Naive thymus-derived CD8-positive, alpha-beta T cell (primary cell): ENCODE results near the gene AS3MT. TPM values are rescaled to one million over a fixed set of nuclear protein-coding genes. Genes with fewer than 3 reads are reported as not detected.
A peak's percentile ranks its signal among the peaks of the same experiment; 100 is the strongest.

Experiments used
- ATAC-seq, 2 donors: fragments of 150-1000 bp; cut with Tn5 transposase in 1 of 2; sonication (Bioruptor Pico), chemical (Tn5 transposase) in 1 of 2; 1 replicate in 1 of 2; 2 replicates in 1 of 2; pipeline ENCODE4 v1.10.0; 2021; ENCODE audit warnings: mild to moderate bottlenecking in 2 of 2, moderate library complexity in 2 of 2
- POLR2A ChIA-PET: fragments of 350-600 bp; sonication (Branson Sonifier 250); formaldehyde crosslinking; loops from one replicate; lab custom pipeline; 2021; ENCODE audit warnings: antibody characterized with exemption; lab: Charles Lee
- DNase-seq, 10 donors: peaks; one replicate each; pipeline versions ENCODE4 v3.0.0 to v3.0.0-alpha.2; 2020 to 2022
- H3K27ac Mint-ChIP-seq, 10 donors: one replicate each; pipeline ENCODE4 v1.8.0; 2020 to 2022; ENCODE audit warnings: mild to moderate bottlenecking in 10 of 10, mixed read lengths in 10 of 10, moderate library complexity in 4 of 10, inconsistent platforms in 1 of 10
- H3K27me3 Mint-ChIP-seq, 5 donors: one replicate each; pipeline ENCODE4 v1.8.0; 2021 to 2022; ENCODE audit warnings: mixed read lengths in 5 of 5
- H3K36me3 Mint-ChIP-seq, 3 donors: one replicate each; pipeline ENCODE4 v1.8.0; 2020 to 2022; ENCODE audit warnings: mixed read lengths in 3 of 3, mild to moderate bottlenecking in 2 of 3, inconsistent platforms in 1 of 3
- H3K4me1 Mint-ChIP-seq, 4 donors: one replicate each; pipeline ENCODE4 v1.8.0; 2021 to 2022; ENCODE audit warnings: mixed read lengths in 4 of 4
- H3K4me3 Mint-ChIP-seq, 10 donors: one replicate each; pipeline ENCODE4 v1.8.0; 2020 to 2022; ENCODE audit warnings: mild to moderate bottlenecking in 10 of 10, mixed read lengths in 10 of 10, moderate library complexity in 6 of 10, inconsistent platforms in 1 of 10
- H3K9me3 Mint-ChIP-seq, 9 donors: one replicate each; pipeline ENCODE4 v1.8.0; 2020 to 2022; ENCODE audit warnings: mixed read lengths in 9 of 9, mild to moderate bottlenecking in 3 of 9, inconsistent platforms in 1 of 9, moderate library complexity in 1 of 9
- polyA plus RNA-seq, 3 donors: library from polyadenylated mRNA; unstranded; fragments of 300-500 nt; fragmentation: Illumina TruSeq; gene quantifications; one replicate each; pipeline ENCODE4 v1.2.3, GENCODE V29; 2021
- total RNA-seq, 8 experiments: library from RNA in 2 of 8; stranded (reverse) in 2 of 8; gene quantifications; one replicate each; pipeline ENCODE4 v1.2.3 and lab custom pipeline; 2021 to 2026

Gene AS3MT
- total and polyA plus RNA-seq, 5 experiments from 2014 or later: 1.8 to 2.5 TPM; not detected in 3

- Mint-ChIP-seq H3K9me3 (no peaks in the 10 kb centered on the region), H3K36me3 (peaks cover 3 to 69% (median 24%) of the 10 kb centered on the region in 3 donors)
- POLR2A ChIA-PET: interaction anchor here (0.7 kb wide), 1 partner anchor 489 kb away, joined by 3 read pairs; no protein-coding TSS in a partner anchor
Observed at GRCh38 chr10:102863660-102864059, 5.6 kb upstream of the AS3MT start.

GRCh38 chr10:102865620-102866019, 3.6 kb upstream of the AS3MT start:
- ATAC-seq (no peak), DNase-seq (no peak)
- Mint-ChIP-seq H3K4me3 (no peak overlapping the region), H3K4me1 (peaks cover 7 to 20% (median 14%) of the 10 kb centered on the region in 4 donors), H3K27ac (no peak overlapping the region), H3K9me3 (no peaks in the 10 kb centered on the region), H3K36me3 (peaks cover 3 to 59% (median 19%) of the 10 kb centered on the region in 3 donors), H3K27me3 (peaks cover 13 to 21% (median 16%) of the 10 kb centered on the region in 5 donors)
- POLR2A ChIA-PET: no interaction called here

More at GRCh38 chr10:102863660-102864059, 5.6 kb upstream of the AS3MT start:
- Mint-ChIP-seq H3K27me3 (peaks cover 0 to 2% (median under 1%) of the 10 kb centered on the region in 5 donors), H3K4me1 (peaks cover 0 to 2% (median under 1%) of the 10 kb centered on the region in 4 donors), H3K27ac (no peak overlapping the region), H3K4me3 (no peak overlapping the region)
- DNase-seq (no peak), ATAC-seq (no peak)

- POLR2A ChIA-PET: no interaction called here
- DNase-seq (no peak), ATAC-seq (no peak)
- Mint-ChIP-seq H3K4me3 (peak overlapping the region in 9 of 10 donors; percentile 21 to 81 (median 68)), H3K27ac (peak overlapping the region in 1 of 10 donors; percentile 5), H3K9me3 (no peaks in the 10 kb centered on the region), H3K27me3 (peaks cover 18 to 26% (median 22%) of the 10 kb centered on the region in 5 donors), H3K36me3 (peaks cover 0 to 29% (median 1%) of the 10 kb centered on the region in 3 donors), H3K4me1 (peaks cover 9 to 23% (median 14%) of the 10 kb centered on the region in 4 donors)
Observed at GRCh38 chr10:102868911-102869257, 386 bp upstream of the AS3MT start.

GRCh38 chr10:102870221-102870620, 951 bp downstream of the AS3MT start:
- POLR2A ChIA-PET: no interaction called here

GRCh38 chr10:102872163-102872562, 2.9 kb downstream of the AS3MT start:
- DNase-seq: no peak

More at GRCh38 chr10:102870221-102870620, 951 bp downstream of the AS3MT start:
- no peaks in the 10 kb centered on the region for H3K9me3 Mint-ChIP-seq
- peaks cover 18 to 26% (median 22%) of the 10 kb centered on the region in 5 donors for H3K27me3 Mint-ChIP-seq
- H3K36me3 Mint-ChIP-seq: peaks cover 0 to 23% (median 0%) of the 10 kb centered on the region in 3 donors
- ATAC-seq: no peak
- DNase-seq: no peak
- peaks cover 9 to 23% (median 14%) of the 10 kb centered on the region in 4 donors for H3K4me1 Mint-ChIP-seq
- H3K27ac Mint-ChIP-seq: no peak overlapping the region
- H3K4me3 Mint-ChIP-seq: peak overlapping the region in 6 of 10 donors; percentile 39 to 76 (median 70)

GRCh38 chr10:102876747-102877153, 7.5 kb downstream of the AS3MT start:
- DNase-seq (no peak), ATAC-seq (no peak)
- peaks cover 0 to 13% (median 2%) of the 10 kb centered on the region in 3 donors for H3K36me3 Mint-ChIP-seq
- H3K9me3 Mint-ChIP-seq: no peaks in the 10 kb centered on the region
- no peak overlapping the region for H3K4me3 Mint-ChIP-seq
- H3K27me3 Mint-ChIP-seq: peaks cover 0 to 5% (median 0%) of the 10 kb centered on the region in 5 donors
- no peaks in the 10 kb centered on the region for H3K4me1 Mint-ChIP-seq
- POLR2A ChIA-PET: no interaction called here
- H3K27ac Mint-ChIP-seq: no peak overlapping the region

More at GRCh38 chr10:102872163-102872562, 2.9 kb downstream of the AS3MT start:
- Mint-ChIP-seq H3K27ac (no peak overlapping the region), H3K4me3 (no peak overlapping the region), H3K36me3 (peaks cover 0 to 12% (median 0%) of the 10 kb centered on the region in 3 donors), H3K4me1 (peaks cover 9 to 23% (median 14%) of the 10 kb centered on the region in 4 donors), H3K9me3 (no peaks in the 10 kb centered on the region), H3K27me3 (peaks cover 18 to 26% (median 22%) of the 10 kb centered on the region in 5 donors)
- POLR2A ChIA-PET: no interaction called here
- no peak for ATAC-seq

- Mint-ChIP-seq H3K36me3 (peaks cover 0 to 13% (median 2%) of the 10 kb centered on the region in 3 donors), H3K27ac (no peak overlapping the region), H3K9me3 (no peaks in the 10 kb centered on the region), H3K4me1 (no peaks in the 10 kb centered on the region), H3K27me3 (no peaks in the 10 kb centered on the region), H3K4me3 (no peak overlapping the region)
- ATAC-seq (no peak), DNase-seq (no peak)
- POLR2A ChIA-PET: no interaction called here
Observed at GRCh38 chr10:102878629-102879028, 9.4 kb downstream of the AS3MT start.

- no peak overlapping the region for H3K4me3 Mint-ChIP-seq
- H3K36me3 Mint-ChIP-seq: peaks cover 0 to 11% (median 2%) of the 10 kb centered on the region in 3 donors
- POLR2A ChIA-PET: no interaction called here
- DNase-seq (no peak), ATAC-seq (no peak)
- no peak overlapping the region for H3K27ac Mint-ChIP-seq
- H3K4me1 Mint-ChIP-seq: no peaks in the 10 kb centered on the region
- no peaks in the 10 kb centered on the region for H3K9me3 Mint-ChIP-seq
- H3K27me3 Mint-ChIP-seq: no peaks in the 10 kb centered on the region
Observed at GRCh38 chr10:102880256-102880655, 11.0 kb downstream of the AS3MT start.

- Mint-ChIP-seq H3K27ac (no peak overlapping the region), H3K36me3 (peaks cover 0 to 16% (median 8%) of the 10 kb centered on the region in 3 donors), H3K4me1 (peaks cover 0 to 1% (median 0%) of the 10 kb centered on the region in 4 donors), H3K27me3 (no peaks in the 10 kb centered on the region), H3K9me3 (no peaks in the 10 kb centered on the region), H3K4me3 (no peak overlapping the region)
- POLR2A ChIA-PET: no interaction called here
- no peak for ATAC-seq
- no peak for DNase-seq
Observed at GRCh38 chr10:102888048-102888447, 18.8 kb downstream of the AS3MT start.

- peaks cover 0 to 20% (median 2%) of the 10 kb centered on the region in 3 donors for H3K36me3 Mint-ChIP-seq
- no peaks in the 10 kb centered on the region for H3K4me1 Mint-ChIP-seq
- no peaks in the 10 kb centered on the region for H3K27me3 Mint-ChIP-seq
- ATAC-seq (no peak), DNase-seq (no peak)
- H3K27ac Mint-ChIP-seq: no peak overlapping the region
- POLR2A ChIA-PET: interaction anchor here (0.7 kb wide), 1 partner anchor 143 kb away, joined by 4 read pairs; no protein-coding TSS in a partner anchor
- no peaks in the 10 kb centered on the region for H3K9me3 Mint-ChIP-seq
- no peak overlapping the region for H3K4me3 Mint-ChIP-seq
Observed at GRCh38 chr10:102894466-102895213, 25.4 kb downstream of the AS3MT start.

- Mint-ChIP-seq H3K36me3 (no peaks in the 10 kb centered on the region), H3K4me3 (no peak overlapping the region), H3K27ac (no peak overlapping the region), H3K27me3 (no peaks in the 10 kb centered on the region), H3K4me1 (no peaks in the 10 kb centered on the region), H3K9me3 (no peaks in the 10 kb centered on the region)
- POLR2A ChIA-PET: no interaction called here
- ATAC-seq (no peak), DNase-seq (no peak)
Observed at GRCh38 chr10:102900006-102900405, 30.7 kb downstream of the AS3MT start.

- H3K36me3 Mint-ChIP-seq: no peaks in the 10 kb centered on the region
Observed at GRCh38 chr10:102904346-102904745, 35.1 kb downstream of the AS3MT start.

GRCh38 chr10:102906507-102906906, 37.2 kb downstream of the AS3MT start:
- POLR2A ChIA-PET: no interaction called here
- H3K4me3 Mint-ChIP-seq: no peak overlapping the region
- H3K9me3 Mint-ChIP-seq: no peaks in the 10 kb centered on the region
- DNase-seq (no peak), ATAC-seq (no peak)
- no peak overlapping the region for H3K27ac Mint-ChIP-seq
- no peaks in the 10 kb centered on the region for H3K36me3 Mint-ChIP-seq
- H3K27me3 Mint-ChIP-seq: no peaks in the 10 kb centered on the region
- no peaks in the 10 kb centered on the region for H3K4me1 Mint-ChIP-seq

More at GRCh38 chr10:102904346-102904745, 35.1 kb downstream of the AS3MT start:
- no peak overlapping the region for H3K4me3 Mint-ChIP-seq
- POLR2A ChIA-PET: no interaction called here
- H3K27ac Mint-ChIP-seq: no peak overlapping the region
- ATAC-seq: no peak
- no peaks in the 10 kb centered on the region for H3K4me1 Mint-ChIP-seq
- no peak for DNase-seq
- no peaks in the 10 kb centered on the region for H3K9me3 Mint-ChIP-seq
- H3K27me3 Mint-ChIP-seq: no peaks in the 10 kb centered on the region
